GM11168 (cell line): Measurements from ENCODE around the gene SLC25A29.
"Not testable (repeated sequence)": the region's sequence is repeated elsewhere in the genome, so short reads cannot be mapped to it uniquely, and the experiment has no call there.

ENCODE experiments used
- in situ Hi-C: fragments of 300-500 bp; cut with MboI; formaldehyde crosslinking; loops from one replicate; pipeline ENCODE4 v1.12.0; 2022; ENCODE audit warnings: low sequenced_read_pairs; ENCODE audit not compliant: unreplicated experiment

The SLC25A29 gene

DNA sequence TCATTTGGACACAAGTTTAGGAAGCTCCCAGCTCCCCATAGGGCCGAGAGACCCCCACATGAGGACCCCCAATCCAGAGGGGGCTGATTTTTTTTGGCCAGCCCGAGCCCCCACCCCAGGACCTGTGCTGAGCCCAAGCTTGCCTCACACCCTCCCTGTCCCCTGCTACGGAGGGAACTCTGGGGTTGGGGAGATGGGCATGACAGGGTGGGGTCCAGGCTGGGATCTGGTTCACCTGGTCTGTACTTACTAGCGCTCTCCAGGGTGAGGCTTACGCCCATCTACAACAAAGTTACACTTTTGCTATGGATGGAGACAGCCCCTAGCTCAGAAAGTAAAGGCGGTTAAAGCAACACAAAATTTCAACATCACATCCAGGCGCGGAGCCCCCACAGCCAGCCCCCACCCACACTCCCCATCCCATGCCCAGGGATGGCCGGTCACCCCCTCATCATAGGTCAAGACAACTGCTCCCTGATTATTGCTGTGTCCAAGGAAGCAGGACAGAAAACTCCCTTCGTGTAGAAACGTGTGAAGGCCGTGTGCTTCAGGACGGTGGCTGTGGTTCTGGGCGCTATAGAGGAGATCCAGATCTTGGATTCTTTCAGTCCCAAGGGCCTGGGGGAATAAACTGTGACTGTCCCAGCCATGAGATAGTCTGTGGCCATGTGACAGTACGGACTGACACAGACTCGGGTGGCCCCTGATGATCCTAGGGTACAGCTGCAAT, 10.7 kb downstream of the SLC25A29 start:
- in situ Hi-C loops = no loop called here

- in situ Hi-C loops = no loop called here
These were observed 11.3 kb downstream of the SLC25A29 start for GRCh38 chr14:100294963-100295330.

- in situ Hi-C loops = no loop called here
These were observed 11.9 kb downstream of the SLC25A29 start for GRCh38 chr14:100294213-100294962.

- in situ Hi-C loops = no loop called here
These were observed 12.6 kb downstream of the SLC25A29 start for GRCh38 chr14:100293497-100294212.

- in situ Hi-C loops = no loop called here
These were observed 13.3 kb downstream of the SLC25A29 start for GRCh38 chr14:100292776-100293461.

DNA sequence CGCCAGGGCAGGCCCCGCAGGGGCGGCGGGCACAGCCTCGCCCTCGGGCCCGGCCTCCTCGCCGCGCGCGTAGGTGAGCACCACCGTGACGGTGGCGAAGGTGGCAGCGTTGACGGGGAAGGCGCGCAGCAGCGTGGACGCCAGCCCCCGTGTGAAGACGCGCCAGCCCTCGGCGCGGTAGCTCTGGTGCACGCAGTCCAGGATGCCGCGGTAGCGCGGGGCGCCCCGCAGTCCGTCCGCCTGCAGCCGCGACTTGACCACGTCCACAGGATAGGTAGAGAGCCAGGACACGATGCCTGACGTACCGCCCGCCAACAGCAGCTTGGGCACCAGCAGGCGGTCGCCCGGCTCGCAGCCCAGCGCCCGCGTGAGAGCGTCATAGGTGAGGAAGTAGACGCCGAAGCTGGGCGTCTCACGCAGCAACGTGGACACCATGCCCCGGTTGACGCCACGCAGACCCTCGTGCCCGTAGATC, 13.9 kb downstream of the SLC25A29 start:
- in situ Hi-C loops = no loop called here

- in situ Hi-C loops = no loop called here
These were observed 14.8 kb downstream of the SLC25A29 start for GRCh38 chr14:100291305-100292075.

- in situ Hi-C loops = no loop called here
These were observed 15.5 kb downstream of the SLC25A29 start for GRCh38 chr14:100290607-100291304.

DNA sequence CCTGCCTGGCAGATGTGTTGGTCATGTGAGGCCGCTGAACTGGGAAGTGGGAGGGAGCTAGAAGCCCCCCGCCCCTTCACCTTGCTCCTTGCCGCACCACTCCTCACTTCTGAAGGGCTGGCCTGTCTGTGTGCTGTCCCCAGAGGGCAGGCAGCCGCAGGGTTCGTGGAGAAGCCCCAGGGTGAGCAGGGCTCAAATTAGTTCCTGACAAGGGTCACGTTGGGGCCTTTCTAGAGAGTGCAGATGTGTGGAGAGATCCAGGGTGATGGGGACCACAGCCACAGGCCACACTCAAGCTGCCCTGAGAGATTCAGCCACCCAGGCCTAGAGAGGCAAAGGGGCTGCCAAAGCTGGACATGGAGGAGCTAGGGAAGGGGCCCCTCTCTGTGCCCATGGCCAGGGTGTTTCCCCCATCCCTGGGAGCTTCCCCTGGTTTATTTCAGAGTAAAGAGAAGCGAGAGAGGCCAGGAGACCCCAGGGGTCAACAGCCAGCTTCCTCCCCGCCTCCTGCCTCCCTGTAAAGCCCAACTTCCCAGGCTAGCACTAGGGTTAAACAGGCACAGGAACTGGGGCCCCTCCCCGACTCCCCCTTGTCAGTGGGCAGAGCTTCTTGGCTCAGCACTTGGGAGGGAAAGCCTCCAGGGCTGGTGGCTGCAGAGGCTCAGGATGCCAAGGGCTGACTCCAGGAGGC, 16.2 kb downstream of the SLC25A29 start:
- in situ Hi-C loops = no loop called here

DNA sequence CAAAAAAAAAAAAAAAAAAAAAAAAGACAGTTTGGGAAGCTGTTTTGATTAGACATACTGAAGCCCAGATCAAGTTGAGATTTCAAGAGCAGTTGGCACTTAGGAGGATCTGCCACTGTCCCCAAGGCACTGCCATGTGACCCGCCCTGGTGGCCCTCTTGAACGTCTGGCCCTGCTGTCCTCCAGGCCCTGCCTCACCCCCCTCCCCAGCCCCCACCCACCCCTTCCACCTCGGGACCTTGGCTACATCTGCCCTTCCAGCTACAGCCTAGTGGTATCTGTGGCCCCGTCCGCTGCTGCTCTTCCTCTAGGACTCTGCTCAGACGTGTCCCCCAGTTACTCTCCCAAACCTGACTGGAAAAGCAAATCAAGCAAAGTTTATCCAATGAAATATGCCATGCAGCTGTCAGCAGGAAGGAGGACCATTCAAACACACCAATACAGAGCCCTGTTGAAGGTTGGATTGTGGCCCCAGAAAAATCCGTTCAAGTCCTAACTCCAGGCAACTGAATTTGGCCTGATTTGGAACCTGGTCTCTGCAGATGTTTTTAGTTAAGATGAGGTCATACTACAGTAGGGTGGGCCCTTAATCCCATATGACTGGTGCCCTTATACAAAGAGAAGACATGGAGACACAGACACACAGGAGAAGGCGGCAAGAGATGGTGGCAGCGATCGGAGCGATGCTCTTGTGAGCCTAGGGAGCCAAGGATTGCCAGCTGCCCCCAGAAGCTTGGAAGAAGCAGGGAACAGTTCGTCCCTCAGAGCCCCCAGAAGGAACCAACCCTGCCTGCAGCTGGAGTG, 17.7 kb downstream of the SLC25A29 start:
- in situ Hi-C loops = no loop called here

GRCh38 chr14:100287998-100288295, 18.3 kb downstream of the SLC25A29 start:
- in situ Hi-C loops = not testable (repeated sequence)

- in situ Hi-C loops = no loop called here
These were observed 18.8 kb downstream of the SLC25A29 start for GRCh38 chr14:100287202-100287997.

- in situ Hi-C loops = no loop called here
These were observed 19.6 kb downstream of the SLC25A29 start for GRCh38 chr14:100286484-100287191.

GRCh38 chr14:100285913-100286400, 20.3 kb downstream of the SLC25A29 start:
- in situ Hi-C loops = no loop called here

- in situ Hi-C loops = no loop called here
These were observed 21.0 kb downstream of the SLC25A29 start for GRCh38 chr14:100285021-100285912.
